Dendritic cell treated with granulocyte-macrophage colony-stimulating factor and Interleukin-4, amounts not matched to agents 40 ng/mL and 50 ng/mL, for 4 days (primary cell): ENCODE results near the gene HSPA14.
"Not testable (repeated sequence)": the region's sequence is repeated elsewhere in the genome, so short reads cannot be mapped to it uniquely, and the experiment has no call there.

Experiments used
- H3K27ac Mint-ChIP-seq: one replicate; pipeline ENCODE4 v1.8.0; 2022; ENCODE audit warnings: mild to moderate bottlenecking, mixed read lengths
- H3K27me3 Mint-ChIP-seq: one replicate; pipeline ENCODE4 v1.8.0; 2022; ENCODE audit warnings: mild to moderate bottlenecking, mixed read lengths
- H3K36me3 Mint-ChIP-seq: one replicate; pipeline ENCODE4 v1.8.0; 2022; ENCODE audit warnings: low read depth, mixed read lengths
- H3K4me1 Mint-ChIP-seq: one replicate; pipeline ENCODE4 v1.8.0; 2022; ENCODE audit warnings: low read depth, mixed read lengths
- H3K4me3 Mint-ChIP-seq: one replicate; pipeline ENCODE4 v1.8.0; 2022; ENCODE audit warnings: mild to moderate bottlenecking, moderate library complexity, mixed read lengths
- H3K9me3 Mint-ChIP-seq: one replicate; pipeline ENCODE4 v1.8.0; 2022; ENCODE audit warnings: mixed read lengths
- intact Hi-C: fragments of 100-400 bp; cut with micrococcal nuclease; formaldehyde crosslinking; loops from one replicate; pipeline ENCODE4 v1.15.0; 2022

The HSPA14 gene

DNA sequence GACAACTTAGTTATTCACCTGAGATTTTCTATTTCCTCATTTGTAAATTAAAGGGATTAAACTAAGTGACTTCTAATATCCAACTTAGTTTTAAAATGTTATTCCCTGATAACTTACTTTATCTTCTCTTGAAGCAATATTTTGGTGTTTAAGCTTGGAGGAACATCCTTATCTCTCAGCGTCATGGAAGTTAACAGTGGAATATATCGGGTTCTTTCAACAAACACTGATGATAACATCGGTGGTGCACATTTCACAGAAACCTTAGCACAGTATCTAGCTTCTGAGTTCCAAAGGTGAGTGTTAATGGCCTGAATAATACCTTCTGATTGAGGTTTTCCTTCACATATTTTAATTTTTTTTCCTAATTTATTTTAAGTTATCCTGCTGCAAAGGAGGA, 14.1 kb downstream of the HSPA14 start:
- Mint-ChIP-seq H3K4me1 (no peaks in the 10 kb centered on the region), H3K27me3 (no peaks in the 10 kb centered on the region), H3K4me3 (no peak overlapping the region), H3K36me3 (peaks cover 62% of the 10 kb centered on the region), H3K9me3 (no peaks in the 10 kb centered on the region), H3K27ac (no peak overlapping the region)
- intact Hi-C loops, result no loop called here

DNA sequence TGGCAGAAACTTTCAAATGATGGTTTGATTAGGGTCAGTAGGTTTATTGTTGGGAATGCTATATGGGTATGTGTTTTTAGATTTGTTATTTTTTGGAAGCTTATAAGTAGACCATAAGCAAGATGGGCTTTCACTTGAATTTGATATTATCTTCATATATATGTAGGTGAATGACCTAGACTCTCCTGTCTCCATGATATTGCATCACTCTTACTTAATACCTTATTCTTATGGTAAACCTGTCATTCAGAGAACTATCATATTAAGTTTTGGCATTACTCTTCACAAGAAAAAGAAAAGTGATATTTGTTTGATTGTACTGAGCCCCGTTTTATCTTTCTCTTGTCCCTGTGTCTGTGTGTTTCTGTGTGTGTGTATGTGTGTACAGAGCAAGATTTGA, 17.3 kb downstream of the HSPA14 start:
- Mint-ChIP-seq H3K9me3 (no peaks in the 10 kb centered on the region), H3K4me1 (peaks cover 8% of the 10 kb centered on the region), H3K36me3 (peaks cover 71% of the 10 kb centered on the region), H3K27me3 (no peaks in the 10 kb centered on the region), H3K4me3 (no peak overlapping the region), H3K27ac (no peak overlapping the region)
- intact Hi-C loops, result no loop called here

DNA sequence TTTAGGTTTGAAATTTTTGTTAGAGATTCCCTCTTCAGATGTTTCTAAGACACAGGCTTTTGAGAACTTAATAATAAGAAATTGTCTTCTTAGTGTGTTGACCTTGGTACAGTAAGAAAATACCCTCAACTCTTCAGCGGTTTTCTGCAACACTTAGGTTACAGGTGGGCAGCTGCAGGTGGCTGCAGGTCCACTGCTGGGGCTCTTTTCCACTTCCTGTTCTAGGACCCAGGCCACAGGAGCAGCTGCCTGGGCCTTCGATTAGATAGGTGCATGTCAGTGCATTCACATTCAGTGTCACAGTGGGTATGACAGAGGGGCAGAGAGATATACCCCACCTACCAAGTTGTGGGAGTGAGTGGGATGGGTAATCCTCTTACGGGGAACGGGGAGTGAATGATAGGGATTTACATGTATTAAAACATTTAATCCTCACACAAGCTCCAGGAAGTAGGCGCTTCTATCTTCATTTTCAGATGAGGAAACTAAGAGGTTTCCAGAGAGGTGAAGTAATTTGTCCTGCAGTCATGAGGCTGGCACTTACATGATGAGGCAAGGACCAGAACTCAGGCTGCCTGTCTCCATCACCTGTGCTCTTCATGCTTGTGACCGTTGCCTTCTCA, 20.3 kb downstream of the HSPA14 start:
- H3K4me1 Mint-ChIP-seq, result peaks cover 8% of the 10 kb centered on the region
- H3K36me3 Mint-ChIP-seq, result peaks cover 78% of the 10 kb centered on the region
- no peaks in the 10 kb centered on the region for H3K27me3 Mint-ChIP-seq
- intact Hi-C loops, result no loop called here
- H3K4me3 Mint-ChIP-seq, result no peak overlapping the region
- no peak overlapping the region for H3K27ac Mint-ChIP-seq
- no peaks in the 10 kb centered on the region for H3K9me3 Mint-ChIP-seq

DNA sequence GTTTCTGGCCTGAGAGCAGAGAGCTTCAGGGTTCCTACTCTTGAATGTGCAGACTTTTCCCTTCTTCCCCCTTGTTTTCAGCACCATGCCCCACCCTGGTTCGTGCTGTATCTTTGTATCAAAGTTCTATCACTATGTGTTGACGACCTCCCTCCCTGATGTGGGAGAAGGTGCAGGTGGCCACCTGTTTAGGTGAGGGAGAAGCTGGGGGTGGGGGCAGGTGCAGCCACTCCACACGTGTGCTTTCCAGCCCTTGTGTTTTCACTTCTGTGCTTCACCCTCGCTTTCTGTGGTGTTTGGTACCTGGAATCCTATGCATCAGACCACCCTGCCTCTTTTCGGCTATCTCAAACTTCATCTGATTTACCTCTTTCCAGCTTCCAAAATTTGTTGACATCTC, 20.9 kb downstream of the HSPA14 start:
- Mint-ChIP-seq H3K36me3 (peaks cover 72% of the 10 kb centered on the region), H3K4me1 (peaks cover 8% of the 10 kb centered on the region), H3K9me3 (no peaks in the 10 kb centered on the region), H3K4me3 (no peak overlapping the region), H3K27ac (no peak overlapping the region), H3K27me3 (no peaks in the 10 kb centered on the region)
- intact Hi-C loops, result no loop called here

DNA sequence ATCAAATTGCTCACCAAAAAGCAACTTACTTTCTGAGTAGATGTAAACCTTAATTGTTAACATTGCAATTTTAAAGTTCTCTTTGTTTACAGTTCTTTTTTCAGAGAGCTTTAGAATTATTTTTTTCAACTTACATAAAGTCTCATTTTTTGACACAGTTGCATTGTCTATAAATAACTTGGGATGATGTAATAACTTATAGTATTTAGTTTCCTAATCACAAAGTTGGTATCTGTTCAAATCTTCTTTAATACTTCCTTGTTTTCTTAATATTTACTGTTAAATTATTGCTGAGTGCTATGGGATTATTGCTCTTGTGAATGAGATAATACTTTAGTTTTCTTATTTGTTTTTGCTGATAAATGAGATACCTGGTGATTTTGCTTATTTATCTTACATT, 21.7 kb downstream of the HSPA14 start:
- intact Hi-C loops, result no loop called here
- peaks cover 8% of the 10 kb centered on the region for H3K4me1 Mint-ChIP-seq
- H3K27me3 Mint-ChIP-seq, result no peaks in the 10 kb centered on the region
- H3K36me3 Mint-ChIP-seq, result peaks cover 71% of the 10 kb centered on the region
- H3K9me3 Mint-ChIP-seq, result no peaks in the 10 kb centered on the region
- no peak overlapping the region for H3K4me3 Mint-ChIP-seq
- H3K27ac Mint-ChIP-seq, result no peak overlapping the region

DNA sequence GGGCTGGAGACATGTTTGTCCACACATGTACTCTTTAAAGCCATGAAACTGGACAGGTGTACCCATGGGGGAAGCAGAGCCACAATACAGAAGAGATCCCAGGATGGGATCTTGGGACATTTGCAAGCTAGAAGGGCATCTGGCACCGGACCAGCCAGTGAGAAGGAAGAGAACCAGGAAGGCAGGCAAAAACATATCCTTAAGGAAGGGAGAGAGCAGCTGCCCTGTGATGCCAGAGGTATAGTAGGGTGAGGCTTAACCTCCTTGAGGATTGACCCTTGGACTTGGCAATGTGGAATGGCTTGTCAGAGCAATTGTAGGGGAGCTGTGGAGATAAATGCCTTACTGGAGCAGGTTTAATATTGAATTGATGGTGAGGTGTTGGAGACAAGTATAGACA, 22.7 kb downstream of the HSPA14 start:
- Mint-ChIP-seq H3K27ac (no peak overlapping the region), H3K4me3 (no peak overlapping the region), H3K27me3 (no peaks in the 10 kb centered on the region), H3K36me3 (peaks cover 65% of the 10 kb centered on the region), H3K4me1 (peaks cover 8% of the 10 kb centered on the region), H3K9me3 (no peaks in the 10 kb centered on the region)
- intact Hi-C loops, result no loop called here

DNA sequence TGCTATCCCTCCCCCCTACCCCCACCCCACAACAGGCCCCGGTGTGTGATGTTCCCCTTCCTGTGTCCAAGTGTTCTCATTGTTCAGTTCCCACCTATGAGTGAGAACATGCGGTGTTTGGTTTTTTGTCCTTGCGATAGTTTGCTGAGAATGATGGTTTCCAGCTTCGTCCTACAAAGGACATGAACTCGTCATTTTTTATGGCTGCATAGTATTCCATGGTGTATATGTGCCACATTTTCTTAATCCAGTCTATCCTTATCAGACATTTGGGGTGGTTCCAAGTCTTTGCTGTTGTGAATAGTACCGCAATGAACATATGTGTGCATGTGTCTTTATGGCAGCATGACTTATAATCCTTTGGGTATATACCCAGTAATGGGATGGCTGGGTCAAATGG, 26.4 kb downstream of the HSPA14 start:
- intact Hi-C loops, H3K4me3 Mint-ChIP-seq, H3K27ac Mint-ChIP-seq, H3K4me1 Mint-ChIP-seq, H3K9me3 Mint-ChIP-seq, H3K27me3 Mint-ChIP-seq: not testable (repeated sequence)
- H3K36me3 Mint-ChIP-seq, result peaks cover 58% of the 10 kb centered on the region

DNA sequence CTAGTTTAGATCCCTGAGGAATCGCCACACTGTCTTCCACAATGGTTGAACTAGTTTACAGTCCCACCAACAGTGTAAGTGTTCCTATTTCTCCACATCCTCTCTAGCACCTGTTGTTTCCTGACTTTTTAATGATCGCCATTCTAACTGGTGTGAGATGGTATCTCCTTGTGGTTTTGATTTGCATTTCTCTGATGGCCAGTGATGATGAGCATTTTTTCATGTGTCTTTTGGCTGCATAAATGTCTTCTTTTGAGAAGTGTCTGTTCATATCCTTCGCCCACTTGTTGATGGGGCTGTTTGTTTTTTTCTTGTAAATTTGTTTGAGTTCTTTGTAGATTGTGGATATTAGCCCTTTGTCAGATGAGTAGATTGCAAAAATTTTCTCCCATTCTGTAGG, 26.8 kb downstream of the HSPA14 start:
- H3K27me3 Mint-ChIP-seq, H3K4me1 Mint-ChIP-seq, H3K27ac Mint-ChIP-seq, H3K9me3 Mint-ChIP-seq, intact Hi-C loops, H3K4me3 Mint-ChIP-seq: not testable (repeated sequence)
- H3K36me3 Mint-ChIP-seq, result peaks cover 63% of the 10 kb centered on the region

DNA sequence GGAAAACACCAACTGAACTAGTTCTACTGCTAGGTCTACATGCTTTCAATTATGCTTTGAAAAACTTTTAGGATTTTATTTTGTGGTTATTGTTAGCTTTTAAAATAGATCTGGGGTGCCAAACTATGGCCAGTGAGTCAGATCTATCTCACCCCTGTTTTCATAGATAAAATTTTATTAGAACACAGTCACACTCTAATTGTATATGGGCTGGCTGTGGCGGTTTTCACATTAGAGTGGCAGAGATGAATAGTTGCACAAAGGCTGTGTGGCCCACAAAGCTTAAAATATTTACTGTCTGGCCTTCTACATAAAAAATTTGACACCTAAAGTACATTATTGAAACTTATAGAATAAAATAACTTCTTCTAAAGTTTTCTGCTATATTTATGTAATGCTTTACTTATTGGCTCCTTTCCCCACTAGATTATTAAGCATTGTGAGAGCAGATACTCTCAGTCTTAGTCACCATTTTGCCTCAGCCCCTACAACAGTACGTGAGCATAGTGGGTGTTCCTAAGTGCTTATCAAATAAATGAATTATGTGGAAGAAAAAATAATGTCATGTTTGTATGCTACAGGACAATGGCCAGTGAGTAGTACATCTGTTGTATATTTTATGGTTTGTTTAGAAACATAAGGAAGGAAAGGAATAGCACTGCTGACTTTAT, 35.1 kb downstream of the HSPA14 start:
- Mint-ChIP-seq H3K4me1 (peaks cover 12% of the 10 kb centered on the region), H3K9me3 (no peaks in the 10 kb centered on the region), H3K27me3 (no peaks in the 10 kb centered on the region), H3K36me3 (peaks cover 35% of the 10 kb centered on the region), H3K27ac (no peak overlapping the region), H3K4me3 (no peak overlapping the region)
- intact Hi-C loops, result no loop called here

DNA sequence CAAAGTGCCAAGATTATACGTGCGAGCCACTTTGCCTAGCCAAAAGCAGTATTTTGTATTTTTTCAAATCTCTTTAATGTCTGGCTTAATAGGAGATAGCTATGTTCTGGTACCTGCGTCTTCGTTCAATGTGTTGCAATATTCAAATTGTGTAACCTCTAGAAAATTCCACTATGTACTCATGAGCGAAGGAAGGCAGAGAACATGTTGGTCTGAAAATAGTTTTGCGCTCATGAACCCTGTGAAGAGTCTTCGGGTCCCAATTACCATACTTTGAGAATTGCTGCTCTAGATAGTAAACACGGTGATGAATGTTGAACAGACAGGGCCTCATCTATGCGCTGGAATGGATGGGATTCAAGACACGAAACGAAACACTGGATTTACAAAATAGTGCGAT, 37.8 kb downstream of the HSPA14 start:
- intact Hi-C loops, result no loop called here
- Mint-ChIP-seq H3K27me3 (no peaks in the 10 kb centered on the region), H3K27ac (no peak overlapping the region), H3K4me3 (no peak overlapping the region), H3K4me1 (peaks cover 27% of the 10 kb centered on the region), H3K36me3 (peaks cover 28% of the 10 kb centered on the region), H3K9me3 (no peaks in the 10 kb centered on the region)

DNA sequence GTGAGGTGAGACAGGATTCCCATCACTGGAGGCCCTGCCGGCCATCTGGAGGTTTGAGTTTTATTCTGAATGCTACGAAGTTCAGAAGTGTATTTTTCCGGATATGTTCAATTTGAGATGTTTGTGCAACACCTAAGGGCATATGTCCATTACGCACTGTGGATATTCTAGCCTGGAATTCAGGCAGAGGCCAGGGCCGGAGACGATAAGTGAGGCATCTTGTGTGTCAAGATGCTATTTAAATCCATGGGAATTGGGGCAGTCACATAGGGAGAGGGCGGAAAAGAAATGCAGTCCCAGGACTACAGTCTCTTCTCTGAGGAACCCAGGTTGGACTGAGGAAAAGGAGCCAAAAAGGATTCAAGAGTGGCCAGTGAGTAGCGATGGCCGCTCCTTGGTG, 38.7 kb downstream of the HSPA14 start:
- Mint-ChIP-seq H3K36me3 (peaks cover 28% of the 10 kb centered on the region), H3K4me1 (peaks cover 29% of the 10 kb centered on the region), H3K9me3 (no peaks in the 10 kb centered on the region), H3K27ac (peak overlapping the region; percentile 94), H3K27me3 (no peaks in the 10 kb centered on the region), H3K4me3 (no peak overlapping the region)
- intact Hi-C loops, result no loop called here

DNA sequence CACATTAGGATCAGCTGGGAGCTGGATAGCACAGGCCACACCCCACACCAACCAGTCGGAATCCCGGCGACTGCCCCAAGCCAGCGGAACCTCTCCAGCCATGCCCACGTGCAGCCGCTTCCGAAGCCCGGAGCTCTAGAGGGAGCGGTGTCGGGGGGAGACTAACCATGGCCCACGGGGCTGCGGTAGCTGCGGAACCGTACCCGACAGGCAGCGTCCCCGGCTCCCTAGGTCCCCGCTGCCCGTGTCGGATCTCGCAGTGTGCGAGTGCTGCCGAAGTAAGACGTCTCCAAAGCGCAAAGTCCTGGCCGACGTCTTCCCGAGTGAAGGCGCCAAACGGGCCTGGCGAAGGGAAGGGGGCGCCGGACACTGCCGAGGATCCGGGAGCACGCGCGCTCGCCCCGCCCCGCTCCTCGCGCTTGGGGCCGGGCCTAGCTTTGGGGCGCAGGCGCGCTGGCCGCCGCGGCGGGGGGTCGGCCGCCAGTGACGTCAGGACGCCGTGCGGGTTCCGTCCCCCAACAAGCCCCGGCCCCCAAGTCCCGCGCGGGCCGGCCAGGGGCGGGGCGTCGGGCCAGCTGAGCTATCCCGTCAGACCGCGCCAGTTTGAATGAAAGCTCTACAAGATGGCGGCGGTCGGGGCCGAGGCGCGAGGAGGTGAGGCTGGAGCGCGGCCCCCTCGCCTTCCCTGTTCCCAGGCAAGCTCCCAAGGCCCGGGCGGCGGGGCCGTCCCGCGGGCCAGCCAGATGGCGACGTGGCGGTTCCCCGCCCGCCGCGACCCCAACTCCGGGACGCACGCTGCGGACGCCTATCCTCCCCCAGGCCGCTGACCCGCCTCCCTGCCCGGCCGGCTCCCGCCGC, 40.4 kb downstream of the HSPA14 start, which contains the start of gene SUV39H2:
SUV39H2 (plus strand) TSS at position 601 of the 858 bp plus-strand sequence; CDS start at position 624, 23 bp downstream.
- intact Hi-C loops, result loop anchor here (1.0 to 2.0 kb wide), 4 partner anchors 40 to 274 kb away; partner anchors contain the start of genes CDNF, DCLRE1C, HSPA14 and MSANTD7
- peak within 1 kb of the TSS; percentile 97 for H3K4me3 Mint-ChIP-seq
- H3K27me3 Mint-ChIP-seq, result no peaks in the 10 kb centered on the region
- H3K4me1 Mint-ChIP-seq, result peaks cover 41% of the 10 kb centered on the region
- peak within 1 kb of the TSS; percentile 94 for H3K27ac Mint-ChIP-seq
- H3K9me3 Mint-ChIP-seq, result no peaks in the 10 kb centered on the region
- H3K36me3 Mint-ChIP-seq, result peaks cover 28% of the 10 kb centered on the region

DNA sequence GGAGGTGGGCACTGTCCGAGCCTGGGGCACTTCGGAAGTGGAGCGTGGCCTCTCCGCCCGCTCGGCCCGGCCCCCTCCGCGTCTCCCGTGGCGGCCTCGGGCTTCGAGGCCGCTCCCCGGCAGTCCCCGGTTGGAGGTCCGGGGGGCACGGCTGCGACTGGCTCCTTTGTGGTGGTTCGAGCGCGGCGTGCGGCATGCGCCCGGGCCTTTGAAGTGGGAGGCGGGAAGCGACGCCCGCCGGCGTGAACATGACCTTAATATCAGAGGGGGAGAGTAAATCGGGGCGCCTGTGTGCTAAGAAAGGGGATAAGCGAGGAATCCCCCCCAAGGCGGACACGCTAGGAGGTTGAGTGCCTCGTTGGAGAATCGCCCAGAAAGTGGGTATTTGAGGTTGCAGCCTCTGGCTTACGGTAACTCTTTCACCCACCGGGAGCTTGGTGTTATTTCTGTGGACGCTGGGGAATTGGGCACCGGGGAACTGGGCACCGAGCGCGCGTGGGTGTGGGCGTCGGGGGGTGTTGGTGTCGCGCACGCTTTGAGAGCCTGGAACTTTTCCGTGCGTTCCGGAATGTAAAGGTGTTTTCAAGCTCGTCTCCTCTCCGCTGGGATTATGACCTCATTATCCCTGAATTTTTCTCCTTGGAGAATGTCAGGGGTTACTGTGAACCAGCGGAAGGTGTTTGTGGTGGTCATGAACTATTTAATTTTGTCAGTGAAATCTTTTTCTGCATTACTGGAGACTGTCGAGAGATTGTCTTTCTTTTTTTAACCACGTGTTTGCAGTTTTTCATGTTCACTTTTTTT, 41.2 kb downstream of the HSPA14 start:
- no peaks in the 10 kb centered on the region for H3K9me3 Mint-ChIP-seq
- intact Hi-C loops, result loop anchor here (2.0 kb wide), 3 partner anchors 75 to 275 kb away; partner anchors contain the start of genes DCLRE1C and RPP38
- H3K27ac Mint-ChIP-seq, result peak overlapping the region; percentile 94
- no peaks in the 10 kb centered on the region for H3K27me3 Mint-ChIP-seq
- peaks cover 28% of the 10 kb centered on the region for H3K36me3 Mint-ChIP-seq
- H3K4me3 Mint-ChIP-seq, result peak overlapping the region; percentile 97
- peaks cover 41% of the 10 kb centered on the region for H3K4me1 Mint-ChIP-seq
